NCI-H2196 (cell line): ENCODE results near the gene ZBTB44.

ENCODE experiments used
- DNase-seq: peaks from one replicate; lab custom pipeline; 2025; ENCODE audit not compliant: unreplicated experiment; lab: John Stamatoyannopoulos, UW

The ZBTB44 gene

GRCh38 chr11:130215531-130216220, 99.0 kb downstream of the ZBTB44 start:
- DNase-seq: no peak

DNA sequence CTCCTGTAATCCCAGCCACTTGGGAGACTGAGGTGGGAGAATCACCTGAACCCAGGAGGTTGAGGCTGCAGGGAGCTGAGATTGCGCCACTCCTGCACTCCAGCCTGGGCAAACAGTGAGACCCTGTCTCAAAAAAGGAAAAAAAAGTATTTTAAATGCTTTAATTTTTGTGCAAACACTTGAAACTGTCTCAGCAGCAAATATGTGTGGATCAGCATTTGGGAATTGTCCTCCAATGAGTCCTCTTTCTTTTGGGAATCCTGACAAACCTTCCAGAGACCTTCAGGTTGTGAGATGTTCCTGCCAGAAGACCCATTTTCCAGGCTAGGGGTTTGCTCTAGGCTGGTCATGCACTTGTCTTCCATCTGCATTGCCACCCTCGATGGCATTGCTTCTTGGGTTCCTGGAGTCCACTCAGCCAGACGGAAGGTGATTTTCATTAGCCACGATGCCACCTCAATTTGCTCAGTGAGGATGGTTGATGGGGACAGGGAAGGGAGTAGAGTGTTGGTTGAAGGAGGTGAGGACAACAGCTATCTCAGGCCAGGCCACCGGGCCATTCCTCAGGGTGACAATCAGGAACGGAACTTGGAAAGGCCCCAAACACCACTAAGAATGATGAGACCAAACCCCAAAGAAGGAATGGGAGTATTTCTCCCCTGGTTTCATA, 99.7 kb downstream of the ZBTB44 start:
- DNase-seq: no peak

GRCh38 chr11:130213979-130214281, 100.8 kb downstream of the ZBTB44 start:
- no peak for DNase-seq

- peak; percentile 70 for DNase-seq
Observed at GRCh38 chr11:130213143-130213978, 101.4 kb downstream of the ZBTB44 start.

DNA sequence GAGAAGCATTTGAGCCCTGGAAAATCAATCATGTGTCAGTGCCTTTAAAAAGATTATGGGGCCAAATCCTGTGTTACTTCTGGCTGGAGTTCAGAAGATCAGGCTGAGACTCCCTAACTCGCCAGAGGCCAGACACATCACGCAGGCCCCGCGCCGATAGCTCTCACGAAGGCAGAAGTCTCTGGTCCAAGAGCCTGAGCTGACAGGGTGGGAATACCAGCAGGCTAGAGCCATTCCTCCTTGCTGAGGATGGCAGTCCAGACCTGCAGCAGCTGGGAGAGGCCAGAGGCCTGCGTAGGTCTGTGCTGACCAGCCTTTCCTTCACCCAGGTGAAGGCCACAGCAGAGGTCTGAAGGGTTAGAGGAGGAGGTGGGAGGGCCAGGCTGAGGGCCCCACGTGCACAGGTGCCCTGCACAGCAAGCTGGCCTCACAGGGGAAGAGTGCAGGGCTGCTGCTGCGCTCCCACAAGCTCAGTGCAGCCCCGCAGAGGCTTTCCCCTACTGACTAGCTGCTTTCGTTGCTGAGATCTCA, 102.2 kb downstream of the ZBTB44 start:
- DNase-seq: no peak

DNA sequence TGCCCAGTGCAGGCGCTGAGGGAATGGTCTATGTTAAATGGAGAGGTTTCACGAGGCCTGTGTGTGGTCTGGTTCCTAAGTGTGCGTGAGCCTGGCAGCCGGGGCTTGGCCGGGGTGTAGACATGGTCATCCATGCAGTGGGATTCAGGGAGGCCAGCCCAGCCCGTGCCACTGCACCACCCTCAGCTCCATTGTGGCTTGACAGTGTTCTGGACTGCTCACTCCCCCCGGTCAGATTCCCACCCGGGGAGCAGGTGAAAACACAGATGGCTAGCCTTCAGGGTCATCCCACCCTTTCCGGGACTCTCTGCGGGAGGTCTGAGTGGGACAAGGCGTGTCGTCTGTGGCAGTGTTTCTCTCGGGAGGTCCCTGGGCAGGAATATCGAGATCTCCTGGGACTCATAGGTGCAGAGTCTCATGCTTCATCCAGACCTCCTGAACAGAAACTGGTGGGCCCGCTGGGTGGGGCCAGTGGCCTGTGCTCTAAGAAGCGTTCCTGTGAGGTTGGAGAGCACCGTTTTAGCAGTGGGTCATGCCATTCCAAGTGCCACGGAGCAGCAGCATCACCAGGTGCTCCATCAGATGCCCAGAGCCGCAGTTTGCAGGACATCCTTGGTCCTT, 102.8 kb downstream of the ZBTB44 start:
- DNase-seq: no peak

DNA sequence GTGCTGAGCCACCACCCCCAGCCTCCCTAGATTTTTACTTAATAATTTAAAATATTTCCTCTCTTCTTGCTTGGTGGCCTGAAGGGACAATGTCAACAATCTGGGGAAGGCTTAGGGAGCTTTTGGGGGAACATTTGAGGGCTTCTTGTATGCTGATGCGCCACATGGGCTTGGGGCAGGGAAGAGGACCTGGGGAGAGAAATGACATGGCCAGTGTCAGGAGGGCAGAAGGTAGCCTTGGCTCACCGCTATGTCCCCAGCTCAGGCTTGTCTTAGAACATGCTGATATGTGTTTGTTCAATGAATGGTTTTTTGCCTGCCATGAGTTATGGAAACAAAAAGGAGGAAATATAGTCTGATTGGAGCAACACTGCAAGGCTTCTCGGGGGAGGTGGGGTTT, 103.6 kb downstream of the ZBTB44 start:
- no peak for DNase-seq

DNA sequence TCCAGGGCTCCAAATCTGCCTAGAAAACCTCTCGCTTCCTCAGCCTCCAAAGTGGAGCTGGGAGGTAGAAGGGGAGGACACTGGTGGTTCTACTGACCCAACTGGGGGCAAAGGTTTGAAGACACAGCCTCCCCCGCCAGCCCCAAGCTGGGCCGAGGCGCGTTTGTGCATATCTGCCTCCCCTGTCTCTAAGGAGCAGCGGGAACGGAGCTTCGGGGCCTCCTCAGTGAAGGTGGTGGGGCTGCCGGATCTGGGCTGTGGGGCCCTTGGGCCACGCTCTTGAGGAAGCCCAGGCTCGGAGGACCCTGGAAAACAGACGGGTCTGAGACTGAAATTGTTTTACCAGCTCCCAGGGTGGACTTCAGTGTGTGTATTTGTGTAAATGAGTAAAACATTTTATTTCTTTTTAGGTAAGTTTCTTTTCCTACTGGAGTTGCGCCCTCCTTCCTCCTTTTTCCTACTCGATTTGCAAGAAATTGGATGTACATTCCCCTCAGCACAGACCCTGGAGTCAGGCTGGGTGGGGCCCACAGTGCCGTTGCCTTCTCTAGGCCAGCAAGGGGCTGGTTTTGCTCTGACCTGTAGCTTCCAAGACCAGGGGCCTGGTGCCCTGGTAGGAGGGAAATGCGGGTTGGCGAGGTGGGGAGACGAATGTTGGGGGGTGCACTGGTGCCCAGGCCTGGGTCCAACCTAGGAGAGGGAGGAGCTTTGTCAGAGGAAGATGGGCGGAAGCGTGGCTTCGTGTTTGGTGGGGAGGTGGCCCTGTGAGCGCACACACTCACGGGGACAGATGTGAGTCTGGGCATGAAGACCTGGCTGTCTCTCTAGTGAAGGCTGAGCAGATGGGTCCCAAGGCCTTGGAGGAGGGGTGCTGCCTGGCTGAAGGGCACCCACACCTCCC, 104.5 kb downstream of the ZBTB44 start:
- no peak for DNase-seq

- DNase-seq: no peak
Observed at GRCh38 chr11:130209128-130209932, 105.4 kb downstream of the ZBTB44 start.

GRCh38 chr11:130208241-130209127, 106.2 kb downstream of the ZBTB44 start:
- DNase-seq: no peak

DNA sequence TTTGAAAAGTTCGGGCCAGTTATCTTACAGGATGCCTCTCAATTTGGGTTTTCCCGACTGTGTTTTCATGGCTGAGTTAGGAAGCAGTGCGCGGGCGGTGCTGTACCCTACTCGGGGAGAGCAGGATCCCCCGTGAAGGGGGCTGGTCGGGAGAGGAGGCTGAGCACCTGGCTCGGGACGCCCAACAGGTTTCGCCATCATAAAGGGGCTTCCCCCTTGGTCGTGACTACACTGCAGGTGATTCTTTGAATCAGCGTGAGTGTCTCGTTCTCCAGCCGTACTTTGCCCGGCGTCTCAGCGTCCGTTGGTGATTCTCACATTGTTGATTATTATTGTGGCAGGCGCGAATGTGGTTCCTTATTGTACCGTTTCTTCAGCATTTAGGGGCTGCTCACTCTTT, 108.6 kb downstream of the ZBTB44 start:
- DNase-seq: no peak

DNA sequence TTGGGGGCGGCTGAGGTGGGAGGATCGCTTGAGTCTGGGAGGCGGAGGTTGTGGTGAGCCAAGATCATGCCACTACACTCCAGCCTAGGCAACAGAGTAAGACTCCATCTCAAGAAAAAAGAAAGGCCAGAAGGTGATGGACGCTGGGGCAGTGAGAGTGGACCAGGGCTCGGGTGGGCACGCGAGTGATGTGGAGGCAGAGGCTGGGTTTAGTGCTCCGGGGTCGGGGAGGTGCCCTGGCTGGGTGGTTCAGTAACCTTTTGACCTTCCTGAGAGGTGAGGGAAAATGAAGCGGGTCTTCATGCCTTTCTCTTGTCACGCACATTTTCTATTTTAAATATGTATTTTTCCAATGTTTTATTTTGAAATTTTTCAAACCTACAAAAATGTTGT, 110.0 kb downstream of the ZBTB44 start:
- no peak for DNase-seq

DNA sequence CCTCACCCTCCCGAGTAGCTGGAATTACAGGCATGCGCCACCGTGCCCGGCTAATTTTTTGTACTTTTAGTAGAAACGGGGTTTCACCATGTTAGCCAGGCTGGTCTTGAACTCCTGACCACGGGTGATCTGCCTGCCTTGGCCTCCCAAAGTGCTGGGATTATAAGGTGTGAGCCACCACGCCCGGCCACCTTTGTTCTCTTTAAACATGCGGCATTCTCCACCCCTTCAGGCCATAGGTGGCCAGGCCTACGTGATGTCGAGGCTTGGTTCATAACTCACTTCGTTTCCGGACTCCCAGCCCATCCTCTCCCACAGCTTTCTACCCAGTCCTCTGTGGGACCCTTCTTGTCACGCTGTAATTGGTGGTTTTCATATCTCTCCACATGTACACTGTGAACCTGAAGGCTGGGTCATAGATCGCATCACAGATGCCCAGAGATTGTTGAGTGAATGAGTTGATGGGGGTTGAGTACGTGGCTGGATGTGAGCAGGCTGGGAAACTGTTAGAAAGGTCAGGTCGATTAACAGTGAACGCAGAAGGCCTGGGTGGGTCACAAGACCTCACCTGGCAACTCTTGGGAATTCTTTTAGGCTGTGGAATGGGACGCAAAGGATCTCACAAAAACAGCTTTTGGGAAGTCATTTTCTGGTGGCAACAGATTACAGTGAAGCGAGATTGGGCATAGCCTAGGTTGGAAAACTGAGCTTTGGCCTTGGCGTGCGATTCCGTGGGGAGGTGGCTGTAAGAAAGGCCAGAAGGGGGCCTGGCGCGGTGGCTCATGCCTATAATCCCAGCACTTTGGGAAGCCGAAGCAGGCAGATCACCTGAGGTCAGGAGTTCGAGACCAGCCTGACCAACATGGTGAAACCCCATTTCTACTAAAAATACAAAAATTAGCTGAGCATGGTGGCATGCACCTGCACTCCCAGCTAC, 110.7 kb downstream of the ZBTB44 start:
- DNase-seq: no peak

- no peak for DNase-seq
Observed at GRCh38 chr11:130202818-130203689, 111.7 kb downstream of the ZBTB44 start.

- no peak for DNase-seq
Observed at GRCh38 chr11:130202009-130202817, 112.5 kb downstream of the ZBTB44 start.

DNA sequence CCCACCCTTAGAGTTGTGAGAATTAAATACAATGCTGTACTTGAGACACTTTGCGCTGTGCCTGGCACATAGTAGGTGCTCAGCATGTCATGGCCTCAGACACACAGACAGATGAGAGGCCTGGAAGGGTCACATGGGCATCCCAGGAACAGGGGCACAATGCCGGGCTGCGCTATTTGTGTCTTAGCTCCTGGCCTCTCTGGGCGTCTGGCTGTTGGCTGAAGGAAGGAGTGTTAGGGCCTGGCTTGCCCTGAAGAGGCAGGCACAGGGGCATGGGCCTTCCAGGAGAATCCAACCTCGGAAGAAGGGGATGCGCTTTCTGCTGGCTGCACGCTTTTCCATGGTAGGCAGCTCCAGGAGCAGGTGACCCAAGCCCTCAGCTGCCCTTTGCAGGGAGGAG, 113.7 kb downstream of the ZBTB44 start:
- DNase-seq: no peak
